ENCODE measurements around the gene INMT. TPM values are rescaled to one million over a fixed set of nuclear protein-coding genes. Genes with fewer than 3 reads are reported as not detected.

INMT gene
- total RNA-seq, 2 experiments from 2014 or later = 0.32 TPM; not detected in 1

DNA sequence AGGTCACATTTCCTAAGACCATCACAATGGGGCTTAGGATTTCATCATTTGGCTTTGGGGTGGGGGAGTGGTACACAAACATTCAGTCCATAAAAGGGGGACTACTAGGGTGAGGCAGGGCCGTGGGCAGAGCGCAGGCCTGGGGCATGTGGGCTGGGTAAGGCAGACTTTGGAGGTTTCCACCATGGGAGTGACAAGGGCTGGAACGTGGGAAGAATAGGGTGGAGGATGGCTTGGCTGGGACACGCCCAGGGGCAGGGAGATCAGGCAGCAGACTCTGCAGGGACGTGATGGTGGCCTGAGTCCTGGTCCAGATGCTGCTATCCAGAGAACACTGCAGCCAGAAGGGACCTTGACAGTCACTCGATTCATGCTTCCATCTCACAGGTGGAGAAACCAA, 45.0 kb upstream of the INMT start:
- Histone ChIP-seq H3K36me3 (ENCODE audit: insufficient read depth, low read length) (no peaks in the 10 kb centered on the region), H4K20me1 (ENCODE audit: insufficient read depth, low read length) (no peaks in the 10 kb centered on the region), H3K4me3 (ENCODE audit: low read depth, low read length, poor library complexity, severe bottlenecking) (no peak overlapping the region), H3K79me2 (ENCODE audit: insufficient read depth, low read depth, low read length) (no peaks in the 10 kb centered on the region), H3K4me2 (ENCODE audit: low read length) (no peak overlapping the region), H3K4me1 (ENCODE audit: insufficient read depth, low read length, poor library complexity, severe bottlenecking) (no peaks in the 10 kb centered on the region), H2AFZ (ENCODE audit: low read length) (no peak overlapping the region), H3K9me2 (ENCODE audit: insufficient read depth, low read length) (no peaks in the 10 kb centered on the region), H3K27ac (ENCODE audit: low read depth, low read length, poor library complexity, severe bottlenecking) (no peak overlapping the region), H3K9me3 (ENCODE audit: low read length) (no peaks in the 10 kb centered on the region)
- intact Hi-C loops (cut with micrococcal nuclease; ENCODE audit: unreplicated experiment) = no loop called here
- no TSS peak for BruUV-seq (replicated peaks)
- no peak for DNase-seq (ENCODE audit: low spot score)
- POLR2A ChIA-PET = no interaction called here
- CTCF ChIA-PET (ENCODE audit: unreplicated experiment) = no interaction called here
- TF ChIP-seq, protein P1, sequence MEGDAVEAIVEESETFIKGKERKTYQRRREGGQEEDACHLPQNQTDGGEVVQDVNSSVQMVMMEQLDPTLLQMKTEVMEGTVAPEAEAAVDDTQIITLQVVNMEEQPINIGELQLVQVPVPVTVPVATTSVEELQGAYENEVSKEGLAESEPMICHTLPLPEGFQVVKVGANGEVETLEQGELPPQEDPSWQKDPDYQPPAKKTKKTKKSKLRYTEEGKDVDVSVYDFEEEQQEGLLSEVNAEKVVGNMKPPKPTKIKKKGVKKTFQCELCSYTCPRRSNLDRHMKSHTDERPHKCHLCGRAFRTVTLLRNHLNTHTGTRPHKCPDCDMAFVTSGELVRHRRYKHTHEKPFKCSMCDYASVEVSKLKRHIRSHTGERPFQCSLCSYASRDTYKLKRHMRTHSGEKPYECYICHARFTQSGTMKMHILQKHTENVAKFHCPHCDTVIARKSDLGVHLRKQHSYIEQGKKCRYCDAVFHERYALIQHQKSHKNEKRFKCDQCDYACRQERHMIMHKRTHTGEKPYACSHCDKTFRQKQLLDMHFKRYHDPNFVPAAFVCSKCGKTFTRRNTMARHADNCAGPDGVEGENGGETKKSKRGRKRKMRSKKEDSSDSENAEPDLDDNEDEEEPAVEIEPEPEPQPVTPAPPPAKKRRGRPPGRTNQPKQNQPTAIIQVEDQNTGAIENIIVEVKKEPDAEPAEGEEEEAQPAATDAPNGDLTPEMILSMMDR (conservative IDR thresholded peaks at IDR 0.05; ENCODE audit: low read length) = no peak
- TF ChIP-seq EZH2phosphoT487 (IDR thresholded peaks at IDR 0.05; ENCODE audit: borderline replicate concordance, low read depth, low read length) = no peak

DNA sequence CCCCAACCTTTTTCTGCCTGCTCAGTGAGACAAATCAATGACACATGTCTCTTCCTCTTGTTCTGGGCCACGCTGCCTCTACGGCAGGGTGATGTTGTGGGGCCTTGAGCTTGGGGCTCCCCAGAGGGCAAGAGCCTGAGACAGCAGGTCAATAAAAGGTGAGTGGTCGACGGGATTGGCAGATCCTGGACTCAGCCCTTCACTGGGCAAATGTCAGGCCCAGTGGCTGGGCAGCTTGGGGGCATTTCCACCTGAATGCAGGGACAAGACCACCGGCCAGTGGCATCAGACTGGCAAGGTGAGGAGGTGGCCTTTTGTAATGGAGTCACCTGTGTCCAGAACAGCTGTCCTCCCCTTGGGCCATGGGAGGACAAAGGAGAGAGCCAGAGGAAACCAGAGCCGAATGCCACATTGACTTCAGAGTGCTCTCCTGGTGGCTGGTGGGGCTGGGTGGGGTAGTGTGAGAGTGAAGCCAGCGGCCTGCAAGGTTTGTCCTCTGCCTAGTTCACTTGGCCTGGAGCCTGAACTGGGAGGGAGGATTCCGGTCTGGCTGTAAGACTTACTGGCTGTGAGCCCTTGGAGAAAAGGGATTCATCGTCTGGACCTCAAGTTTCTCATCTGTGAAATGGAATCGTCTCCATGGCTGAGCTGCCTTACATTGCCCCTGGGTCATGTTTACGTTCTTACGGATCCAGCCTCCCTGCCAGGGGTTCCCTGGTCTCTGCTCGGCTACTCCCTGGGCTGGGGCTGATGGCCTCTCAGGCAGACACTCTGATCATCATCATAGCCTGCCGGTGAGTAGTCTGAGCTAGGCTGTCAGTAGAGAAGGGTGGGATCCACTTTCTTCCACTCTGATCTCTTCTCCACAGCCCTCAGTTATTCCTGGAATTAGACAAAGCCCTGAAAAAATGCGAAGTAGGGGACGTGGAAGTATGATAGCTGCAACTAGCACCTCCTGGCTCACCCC, 44.3 kb upstream of the INMT start:
- H3K4me2 ChIP-seq (ENCODE audit: low read length) = no peak overlapping the region
- H4K20me1 ChIP-seq (ENCODE audit: insufficient read depth, low read length) = no peaks in the 10 kb centered on the region
- H3K27ac ChIP-seq (ENCODE audit: low read depth, low read length, poor library complexity, severe bottlenecking) = no peak overlapping the region
- no peaks in the 10 kb centered on the region for H3K36me3 ChIP-seq (ENCODE audit: insufficient read depth, low read length)
- ChIA-PET CTCF (ENCODE audit: unreplicated experiment) (no interaction called here), POLR2A (interaction anchor here (0.6 to 0.7 kb wide), 2 partner anchors 277 to 424 kb away, joined by 3 read pairs; no protein-coding TSS in a partner anchor)
- H3K9me2 ChIP-seq (ENCODE audit: insufficient read depth, low read length) = no peaks in the 10 kb centered on the region
- no TSS peak for BruUV-seq (replicated peaks)
- H3K4me3 ChIP-seq (ENCODE audit: low read depth, low read length, poor library complexity, severe bottlenecking) = no peak overlapping the region
- no peaks in the 10 kb centered on the region for H3K79me2 ChIP-seq (ENCODE audit: insufficient read depth, low read depth, low read length)
- no peaks in the 10 kb centered on the region for H3K4me1 ChIP-seq (ENCODE audit: insufficient read depth, low read length, poor library complexity, severe bottlenecking)
- intact Hi-C loops (cut with micrococcal nuclease; ENCODE audit: unreplicated experiment) = no loop called here
- no peak overlapping the region for H2AFZ ChIP-seq (ENCODE audit: low read length)
- TF ChIP-seq, protein P1 (conservative IDR thresholded peaks at IDR 0.05; ENCODE audit: low read length) = no peak
- no peak for TF ChIP-seq EZH2phosphoT487 (IDR thresholded peaks at IDR 0.05; ENCODE audit: borderline replicate concordance, low read depth, low read length)
- H3K9me3 ChIP-seq (ENCODE audit: low read length) = no peaks in the 10 kb centered on the region
- DNase-seq (ENCODE audit: low spot score) = no peak

DNA sequence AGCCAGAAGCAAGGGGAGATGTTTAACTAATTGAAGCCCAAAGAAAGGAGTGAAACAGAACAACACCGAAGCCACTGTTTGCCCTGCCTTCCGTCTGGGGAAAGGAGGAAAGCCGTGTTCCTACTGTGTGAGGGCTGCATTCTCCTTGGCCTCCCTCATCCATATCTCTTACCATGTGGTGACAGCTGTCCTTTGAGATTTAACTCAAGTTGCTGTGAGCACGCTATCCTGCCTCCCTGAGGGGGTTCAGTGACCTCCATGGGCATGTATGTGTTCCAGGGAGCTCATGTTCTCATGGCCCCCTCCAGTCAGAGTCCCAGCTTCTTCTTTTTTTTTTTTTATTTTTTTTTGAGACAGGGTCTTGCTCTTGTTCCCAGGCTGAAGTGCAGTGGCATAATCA, 43.5 kb upstream of the INMT start:
- no peaks in the 10 kb centered on the region for H3K36me3 ChIP-seq (ENCODE audit: insufficient read depth, low read length)
- H4K20me1 ChIP-seq (ENCODE audit: insufficient read depth, low read length) = no peaks in the 10 kb centered on the region
- CTCF ChIA-PET (ENCODE audit: unreplicated experiment) = no interaction called here
- H3K27ac ChIP-seq (ENCODE audit: low read depth, low read length, poor library complexity, severe bottlenecking) = no peak overlapping the region
- no peak for DNase-seq (ENCODE audit: low spot score)
- POLR2A ChIA-PET = interaction anchor here (0.6 to 0.7 kb wide), 2 partner anchors 115 to 425 kb away, joined by 3 to 4 read pairs; no protein-coding TSS in a partner anchor
- H3K4me3 ChIP-seq (ENCODE audit: low read depth, low read length, poor library complexity, severe bottlenecking) = no peak overlapping the region
- no peaks in the 10 kb centered on the region for H3K9me3 ChIP-seq (ENCODE audit: low read length)
- no peak overlapping the region for H2AFZ ChIP-seq (ENCODE audit: low read length)
- TF ChIP-seq, protein P1 (conservative IDR thresholded peaks at IDR 0.05; ENCODE audit: low read length) = no peak
- H3K79me2 ChIP-seq (ENCODE audit: insufficient read depth, low read depth, low read length) = no peaks in the 10 kb centered on the region
- no TSS peak for BruUV-seq (replicated peaks)
- H3K4me2 ChIP-seq (ENCODE audit: low read length) = no peak overlapping the region
- H3K9me2 ChIP-seq (ENCODE audit: insufficient read depth, low read length) = no peaks in the 10 kb centered on the region
- H3K4me1 ChIP-seq (ENCODE audit: insufficient read depth, low read length, poor library complexity, severe bottlenecking) = no peaks in the 10 kb centered on the region
- intact Hi-C loops (cut with micrococcal nuclease; ENCODE audit: unreplicated experiment) = no loop called here
